ENCODE data around the gene PAX2. TPM values are rescaled to one million over a fixed set of nuclear protein-coding genes. Genes with fewer than 3 reads are reported as not detected.

Gene PAX2
- polyA plus RNA-seq, 3 donors: not detected

DNA sequence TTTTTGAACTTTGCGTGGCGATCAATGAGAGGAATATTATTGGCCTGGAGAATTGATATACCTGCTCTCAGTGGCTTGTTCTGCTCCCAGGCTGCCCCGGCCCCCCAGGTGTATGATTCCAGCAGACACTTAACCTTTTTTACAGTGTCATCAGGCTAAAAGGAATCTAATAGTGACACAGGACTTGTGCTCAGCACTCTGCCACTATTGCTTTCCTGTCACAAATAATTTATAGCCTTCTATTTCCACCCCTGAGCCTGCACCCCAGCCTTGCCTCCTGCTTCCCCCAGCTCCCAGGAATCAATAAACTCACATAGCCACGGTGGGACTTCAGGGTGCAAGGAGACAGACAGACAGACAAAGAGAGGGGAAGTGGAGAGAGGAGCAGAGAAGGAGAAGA lies 28.3 kb downstream of the PAX2 start:
- 100% methylated on average over 1 of the region's 4 CpGs for whole genome bisulfite sequencing (ENCODE audit: insufficient coverage)
- Mint-ChIP-seq H3K4me3 (no peak overlapping the region), H3K9me3 (peaks cover 0 to 2% (median 0%) of the 10 kb centered on the region in 7 donors), H3K4me1 (no peaks in the 10 kb centered on the region), H3K27me3 (ENCODE audit: low read depth in 3 of 3) (peaks cover 30 to 53% (median 44%) of the 10 kb centered on the region in 3 donors), H3K27ac (no peak overlapping the region), H3K36me3 (no peaks in the 10 kb centered on the region)
- H3K79me2 ChIP-seq (ENCODE audit: insufficient read depth, low read length): no peaks in the 10 kb centered on the region
- H4K20me1 ChIP-seq (ENCODE audit: insufficient read depth, low read length): no peaks in the 10 kb centered on the region
- H3K9me3 ChIP-seq (replicated peaks in 1 of 2; ENCODE audit: control insufficient read depth in 1 of 2, insufficient read depth in 1 of 2, low read length in 2 of 2): no peaks in the 10 kb centered on the region
- peaks cover 5 to 16% of the 10 kb centered on the region in 2 donors for H3K27me3 ChIP-seq (ENCODE audit: control insufficient read depth in 2 of 2, insufficient read depth in 2 of 2, low read length in 2 of 2)
- intact Hi-C loops (cut with micrococcal nuclease): no loop called here
- H3K27ac ChIP-seq (ENCODE audit: low read depth in 1 of 2, low read length in 2 of 2): no peak overlapping the region
- H3K36me3 ChIP-seq (replicated peaks in 1 of 2; ENCODE audit: control insufficient read depth in 1 of 2, insufficient read depth in 2 of 2, low read length in 2 of 2): no peaks in the 10 kb centered on the region
- no peaks in the 10 kb centered on the region for H3K4me1 ChIP-seq (ENCODE audit: control insufficient read depth in 1 of 2, insufficient read depth in 2 of 2, low read length in 2 of 2)
- H2AFZ ChIP-seq (ENCODE audit: insufficient read depth, low read depth, low read length, poor library complexity, severe bottlenecking): no peak overlapping the region
- H3K4me2 ChIP-seq (replicated peaks; ENCODE audit: extremely low read depth, low read length, poor library complexity, severe bottlenecking): no peak overlapping the region
- no peak overlapping the region for H3K9ac ChIP-seq (ENCODE audit: insufficient read depth, low read length, poor library complexity, severe bottlenecking)
- no peak for DNase-seq
- H3K4me3 ChIP-seq (replicated peaks in 1 of 3; ENCODE audit: low read depth in 2 of 3, low read length in 3 of 3): no peak overlapping the region
- TF ChIP-seq, protein P1, sequence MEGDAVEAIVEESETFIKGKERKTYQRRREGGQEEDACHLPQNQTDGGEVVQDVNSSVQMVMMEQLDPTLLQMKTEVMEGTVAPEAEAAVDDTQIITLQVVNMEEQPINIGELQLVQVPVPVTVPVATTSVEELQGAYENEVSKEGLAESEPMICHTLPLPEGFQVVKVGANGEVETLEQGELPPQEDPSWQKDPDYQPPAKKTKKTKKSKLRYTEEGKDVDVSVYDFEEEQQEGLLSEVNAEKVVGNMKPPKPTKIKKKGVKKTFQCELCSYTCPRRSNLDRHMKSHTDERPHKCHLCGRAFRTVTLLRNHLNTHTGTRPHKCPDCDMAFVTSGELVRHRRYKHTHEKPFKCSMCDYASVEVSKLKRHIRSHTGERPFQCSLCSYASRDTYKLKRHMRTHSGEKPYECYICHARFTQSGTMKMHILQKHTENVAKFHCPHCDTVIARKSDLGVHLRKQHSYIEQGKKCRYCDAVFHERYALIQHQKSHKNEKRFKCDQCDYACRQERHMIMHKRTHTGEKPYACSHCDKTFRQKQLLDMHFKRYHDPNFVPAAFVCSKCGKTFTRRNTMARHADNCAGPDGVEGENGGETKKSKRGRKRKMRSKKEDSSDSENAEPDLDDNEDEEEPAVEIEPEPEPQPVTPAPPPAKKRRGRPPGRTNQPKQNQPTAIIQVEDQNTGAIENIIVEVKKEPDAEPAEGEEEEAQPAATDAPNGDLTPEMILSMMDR (IDR thresholded peaks at IDR 0.05): no peak

- Histone ChIP-seq H3K4me2 (replicated peaks; ENCODE audit: extremely low read depth, low read length, poor library complexity, severe bottlenecking) (no peak overlapping the region), H3K4me1 (ENCODE audit: control insufficient read depth in 1 of 2, insufficient read depth in 2 of 2, low read length in 2 of 2) (no peaks in the 10 kb centered on the region), H3K4me3 (replicated peaks in 1 of 3; ENCODE audit: low read depth in 2 of 3, low read length in 3 of 3) (no peak overlapping the region), H2AFZ (ENCODE audit: insufficient read depth, low read depth, low read length, poor library complexity, severe bottlenecking) (no peak overlapping the region), H3K36me3 (replicated peaks in 1 of 2; ENCODE audit: control insufficient read depth in 1 of 2, insufficient read depth in 2 of 2, low read length in 2 of 2) (no peaks in the 10 kb centered on the region), H3K9me3 (replicated peaks in 1 of 2; ENCODE audit: control insufficient read depth in 1 of 2, insufficient read depth in 1 of 2, low read length in 2 of 2) (no peaks in the 10 kb centered on the region), H3K79me2 (ENCODE audit: insufficient read depth, low read length) (no peaks in the 10 kb centered on the region), H3K27me3 (ENCODE audit: control insufficient read depth in 2 of 2, insufficient read depth in 2 of 2, low read length in 2 of 2) (peaks cover 3 to 14% of the 10 kb centered on the region in 2 donors), H3K9ac (ENCODE audit: insufficient read depth, low read length, poor library complexity, severe bottlenecking) (no peak overlapping the region), H4K20me1 (ENCODE audit: insufficient read depth, low read length) (no peaks in the 10 kb centered on the region), H3K27ac (ENCODE audit: low read depth in 1 of 2, low read length in 2 of 2) (no peak overlapping the region)
- TF ChIP-seq, protein P1 (IDR thresholded peaks at IDR 0.05): no peak
- peaks cover 34 to 58% (median 44%) of the 10 kb centered on the region in 3 donors for H3K27me3 Mint-ChIP-seq (ENCODE audit: low read depth in 3 of 3)
- DNase-seq: no peak
- H3K4me1 Mint-ChIP-seq: no peaks in the 10 kb centered on the region
- no peak overlapping the region for H3K4me3 Mint-ChIP-seq
- peaks cover 0 to 5% (median 0%) of the 10 kb centered on the region in 7 donors for H3K9me3 Mint-ChIP-seq
- intact Hi-C loops (cut with micrococcal nuclease): no loop called here
- WGBS (ENCODE audit: insufficient coverage): 52% methylated on average over 2 of the region's 8 CpGs
- no peak overlapping the region for H3K27ac Mint-ChIP-seq
- no peaks in the 10 kb centered on the region for H3K36me3 Mint-ChIP-seq
Observed at GRCh38 chr10:100774223-100774622, 28.8 kb downstream of the PAX2 start.

Data from CD14-positive monocyte (primary cell).